GM18517 (cell line): Measurements from ENCODE around the gene WRAP73.

Experiments used
- ATAC-seq: cut with Tn5 transposase; IDR thresholded peaks from one replicate; pipeline ENCODE4 v1.9.1; 2021; ENCODE audit warnings: mild to moderate bottlenecking, moderate library complexity; ENCODE audit not compliant: unreplicated experiment

The WRAP73 gene

GRCh38 chr1:3650248-3651025, 534 bp upstream of the WRAP73 start:
- no peak for ATAC-seq

GRCh38 chr1:3646596-3646995, 3.3 kb downstream of the WRAP73 start:
- ATAC-seq: no peak

GRCh38 chr1:3645666-3646355, 4.1 kb downstream of the WRAP73 start:
- no peak for ATAC-seq

DNA sequence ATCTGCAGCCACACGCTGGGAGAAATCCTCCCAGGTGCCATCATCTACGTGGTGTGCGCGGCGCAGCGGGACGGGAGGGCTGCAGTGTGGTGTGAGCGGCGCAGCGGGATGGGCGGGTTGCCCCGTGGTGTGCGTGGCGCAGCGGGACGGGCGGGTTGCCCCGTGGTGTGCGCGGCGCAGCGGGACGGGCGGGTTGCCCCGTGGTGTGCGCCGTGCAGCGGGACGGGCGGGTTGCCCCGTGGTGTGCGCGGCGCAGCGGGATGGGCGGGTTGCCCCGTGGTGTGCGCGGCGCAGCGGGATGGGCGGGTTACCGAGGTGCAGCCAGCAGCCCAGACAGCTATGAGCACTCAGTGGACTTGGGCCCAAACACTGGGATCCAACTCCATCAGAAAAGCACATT, 4.7 kb downstream of the WRAP73 start:
- no peak for ATAC-seq

- ATAC-seq: no peak
Measured at GRCh38 chr1:3644273-3644672, 5.6 kb downstream of the WRAP73 start.

- no peak for ATAC-seq
Measured at GRCh38 chr1:3642919-3643675, 6.8 kb downstream of the WRAP73 start.

GRCh38 chr1:3641816-3642215, 8.1 kb downstream of the WRAP73 start:
- no peak for ATAC-seq

DNA sequence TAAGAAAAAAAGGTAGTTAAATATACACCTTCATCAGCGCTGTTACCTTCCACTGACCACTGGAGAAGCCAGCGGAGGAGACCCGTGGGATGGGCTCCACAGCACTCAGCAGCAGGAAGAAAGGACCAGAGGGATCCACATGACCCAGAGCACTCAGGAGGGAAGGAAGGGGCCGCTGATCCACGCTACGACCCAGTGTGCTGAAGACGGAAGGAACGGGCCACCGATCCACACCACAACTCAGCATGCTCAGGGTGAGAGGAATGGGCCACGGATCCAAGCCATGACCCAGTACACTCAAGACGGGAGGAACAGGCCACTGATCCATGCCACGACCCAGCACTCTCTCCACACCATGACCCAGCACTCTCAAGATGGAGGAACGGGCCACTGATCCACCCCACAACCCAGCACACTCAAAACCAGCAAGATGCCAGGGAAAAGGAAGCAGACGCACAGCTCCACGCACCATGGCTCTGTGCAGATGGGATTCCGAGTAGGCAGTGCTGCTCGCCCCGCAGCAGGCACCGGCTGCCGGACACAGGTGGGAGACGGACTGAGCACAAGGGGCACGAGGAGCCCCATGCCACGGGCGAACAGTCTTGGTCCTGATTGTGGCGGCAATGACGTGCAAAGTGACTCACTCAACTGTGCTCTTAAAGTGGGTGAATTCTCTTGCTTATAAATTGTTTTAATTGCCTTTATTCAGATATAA, 8.7 kb downstream of the WRAP73 start:
- no peak for ATAC-seq

- ATAC-seq: no peak
Measured at GRCh38 chr1:3640121-3640837, 9.6 kb downstream of the WRAP73 start.

DNA sequence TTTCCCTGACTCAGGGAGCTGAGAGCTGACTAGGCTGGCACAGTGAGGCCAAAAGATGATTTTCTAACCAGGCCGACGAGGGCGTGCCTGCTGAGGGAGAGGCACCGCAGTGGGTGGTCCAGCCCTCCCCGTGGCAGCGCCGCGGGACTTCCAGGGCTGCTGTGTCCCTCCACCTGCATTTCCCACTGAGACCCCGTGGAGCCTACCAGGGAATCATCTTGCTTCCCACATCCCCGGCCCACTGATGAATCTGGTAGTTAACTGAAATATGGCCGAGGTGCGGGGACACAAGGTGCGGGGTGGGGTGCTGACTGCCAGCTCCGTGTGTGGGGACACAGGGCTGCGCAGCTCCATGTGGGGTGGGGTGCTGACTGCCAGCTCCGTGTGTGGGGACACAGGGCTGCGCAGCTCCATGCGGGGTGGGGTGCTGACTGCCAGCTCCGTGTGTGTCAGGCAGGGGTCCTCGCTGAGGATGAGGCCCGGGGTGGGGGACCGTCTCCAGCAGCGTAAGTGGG, 10.4 kb downstream of the WRAP73 start:
- no peak for ATAC-seq

GRCh38 chr1:3638676-3639075, 11.2 kb downstream of the WRAP73 start:
- ATAC-seq: no peak

DNA sequence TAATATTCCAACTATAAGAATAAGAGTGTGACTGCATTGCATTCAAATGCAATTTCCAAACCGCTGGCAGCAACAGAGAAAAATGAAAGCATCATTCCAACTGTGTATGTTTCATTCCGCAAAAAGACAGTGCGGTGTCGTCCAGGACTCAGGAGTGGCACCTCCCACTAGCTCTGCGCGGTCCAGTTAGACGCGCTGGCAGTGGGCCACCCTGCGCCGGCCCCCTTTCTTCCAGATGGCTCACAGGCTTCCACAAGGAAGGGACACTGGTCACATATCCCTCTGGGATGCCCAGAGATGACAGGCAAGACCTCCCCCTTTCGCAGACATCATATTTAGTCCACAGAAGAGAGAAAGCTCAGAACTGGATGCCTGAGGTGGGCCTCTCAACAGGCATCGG, 11.9 kb downstream of the WRAP73 start:
- no peak for ATAC-seq

DNA sequence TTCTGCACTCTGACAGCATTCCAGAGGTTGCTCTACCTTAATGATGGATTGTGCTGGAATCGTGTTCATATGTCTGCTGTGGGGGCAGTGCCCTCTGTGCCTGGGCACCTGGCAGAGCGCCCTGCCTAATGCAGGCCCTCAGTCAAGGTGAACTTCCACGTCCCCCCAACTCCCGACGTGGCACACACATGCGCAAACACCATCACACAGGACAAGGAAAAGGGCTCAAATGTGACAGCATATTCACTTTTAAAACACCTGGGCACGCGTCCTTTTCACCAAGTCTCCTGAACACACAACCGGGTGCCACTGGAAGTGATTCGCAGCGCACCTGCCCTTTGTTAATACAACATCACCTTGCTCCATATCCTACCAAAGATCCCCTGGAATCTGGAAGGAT, 13.4 kb downstream of the WRAP73 start:
- ATAC-seq: no peak

DNA sequence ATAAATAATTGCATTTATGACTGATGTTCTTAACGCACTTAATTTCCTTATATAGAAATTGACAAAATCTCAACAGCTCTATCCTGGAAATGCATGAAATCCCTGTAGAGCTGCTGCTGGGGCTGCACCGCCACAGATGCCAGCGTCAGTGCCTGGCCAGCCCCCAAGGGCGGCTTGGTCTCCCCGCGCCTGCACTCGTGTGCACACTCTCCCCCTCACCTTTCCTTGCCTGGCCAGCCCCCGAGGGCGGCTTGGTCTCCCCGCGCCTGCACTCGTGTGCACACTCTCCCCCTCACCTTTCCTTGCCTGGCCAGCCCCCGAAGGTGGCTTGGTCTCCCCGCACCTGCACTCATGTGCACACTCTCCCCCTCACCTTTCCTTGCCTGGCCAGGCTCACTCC, 13.8 kb downstream of the WRAP73 start:
- no peak for ATAC-seq

- no peak for ATAC-seq
Measured at GRCh38 chr1:3634059-3634800, 15.7 kb downstream of the WRAP73 start.

DNA sequence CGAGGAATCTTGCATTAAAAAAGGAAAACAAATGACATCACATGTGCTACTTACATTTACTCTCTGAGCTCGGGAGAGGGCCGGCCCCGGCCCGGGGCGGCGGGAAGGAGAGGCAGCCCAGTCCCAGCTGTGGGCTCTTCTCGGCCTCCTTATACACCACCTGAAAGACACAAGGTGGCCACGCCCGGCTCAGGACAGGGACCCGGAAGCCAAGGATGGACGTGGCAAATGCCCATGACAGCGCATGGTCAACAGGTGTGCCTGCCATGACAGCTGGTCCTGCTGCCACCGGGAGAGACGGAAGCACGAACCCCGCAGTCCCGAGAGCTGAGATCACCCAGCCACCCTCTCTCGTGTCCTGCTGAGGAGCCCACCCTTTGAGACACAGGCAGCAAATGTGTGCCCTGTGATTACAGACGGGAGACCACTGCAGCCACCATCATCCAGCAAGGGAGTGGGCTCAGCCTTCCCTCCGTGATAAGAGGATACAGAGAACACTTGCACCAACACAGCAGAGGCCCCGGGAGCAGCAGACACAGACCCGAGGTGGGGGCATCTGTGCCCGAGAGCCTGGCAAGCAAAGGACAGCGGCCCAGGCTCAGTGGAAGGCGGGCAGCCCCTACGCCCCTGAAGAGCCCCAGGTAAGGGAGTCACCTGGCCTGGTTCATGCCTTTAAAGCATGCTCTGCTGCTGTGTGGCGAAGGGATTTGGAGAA, 16.4 kb downstream of the WRAP73 start:
- no peak for ATAC-seq

DNA sequence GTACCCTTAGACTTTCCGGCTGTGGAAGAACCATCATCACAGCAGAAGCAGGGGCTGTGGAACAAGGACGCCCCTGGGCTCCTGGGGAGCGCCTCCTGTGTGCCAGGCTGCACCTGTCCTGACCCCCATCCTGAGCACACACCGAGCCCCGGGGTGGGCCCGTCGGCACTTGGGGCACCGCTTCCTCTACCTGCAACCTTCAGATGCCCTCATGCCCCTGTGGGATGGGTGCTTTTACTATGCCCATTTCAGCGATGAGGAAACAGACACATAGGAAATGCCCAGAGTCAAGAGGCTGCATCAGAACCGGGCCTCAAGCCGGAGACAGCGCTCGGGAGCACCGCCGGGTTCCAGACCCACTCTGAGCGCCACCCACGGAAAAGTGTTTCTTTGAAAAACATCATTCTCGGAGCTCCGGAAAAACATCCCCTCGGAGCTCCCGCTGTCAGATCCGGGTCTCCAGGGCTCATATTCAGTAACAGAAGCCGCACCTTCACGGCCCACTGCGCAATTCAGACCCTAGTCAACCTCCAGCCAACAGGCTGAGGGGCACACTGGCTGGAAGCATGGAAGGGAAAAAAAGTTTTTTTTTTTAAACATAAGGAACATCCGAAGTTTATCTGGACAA, 17.1 kb downstream of the WRAP73 start:
- ATAC-seq: no peak

GRCh38 chr1:3632298-3632697, 17.6 kb downstream of the WRAP73 start:
- no peak for ATAC-seq
